ENCODE data around the gene MUC16. TPM values are rescaled to one million over a fixed set of nuclear protein-coding genes. Genes with fewer than 3 reads are reported as not detected.

The MUC16 gene
- total RNA-seq, 1 experiment from 2014 or later: not detected

- DNase-seq (ENCODE audit: low spot score): no peak
Observed at GRCh38 chr19:9009431-9009830, 778 bp downstream of the MUC16 start.

GRCh38 chr19:9008667-9009066 lies 1.5 kb downstream of the MUC16 start:
- no peak for DNase-seq (ENCODE audit: low spot score)

GRCh38 chr19:9000933-9001332 lies 9.3 kb downstream of the MUC16 start:
- no peak for DNase-seq (ENCODE audit: low spot score)

GRCh38 chr19:8988204-8988603 lies 22.0 kb downstream of the MUC16 start:
- DNase-seq (ENCODE audit: low spot score): no peak

- no peak for DNase-seq (ENCODE audit: low spot score)
Observed at GRCh38 chr19:8986296-8986695, 23.9 kb downstream of the MUC16 start.

GRCh38 chr19:8973501-8974091 lies 36.6 kb downstream of the MUC16 start:
- no peak for DNase-seq (ENCODE audit: low spot score)

- DNase-seq (ENCODE audit: low spot score): no peak
Observed at GRCh38 chr19:8965887-8966286, 44.3 kb downstream of the MUC16 start.

Other genes with a start within 250 kb of the MUC16 start
- 16.5 and 25.7 TPM in 2 replicates for gene ZNF558, start 178.1 kb downstream of the MUC16 start, total RNA-seq (2014; rRNA removed; shearing (Covaris generic))
- not detected in 2 replicates for gene MBD3L1, start 178.0 kb downstream of the MUC16 start, total RNA-seq (2014; rRNA removed; shearing (Covaris generic))
- gene OR1M1, start 76.7 kb upstream of the MUC16 start, total RNA-seq (2014; rRNA removed; shearing (Covaris generic)): not detected in 2 replicates
- not detected in 2 replicates for gene OR7G2, start 97.1 kb upstream of the MUC16 start, total RNA-seq (2014; rRNA removed; shearing (Covaris generic))
- not detected in 2 replicates for gene OR7G1, start 105.4 kb upstream of the MUC16 start, total RNA-seq (2014; rRNA removed; shearing (Covaris generic))
- not detected in 2 replicates for gene OR7G3, start 116.5 kb upstream of the MUC16 start, total RNA-seq (2014; rRNA removed; shearing (Covaris generic))
- gene ZNF317, start 130.0 kb upstream of the MUC16 start, total RNA-seq (2014; rRNA removed; shearing (Covaris generic)): 14.1 and 24.3 TPM in 2 replicates
- not detected in 2 replicates for gene OR7D2, start 168.6 kb upstream of the MUC16 start, total RNA-seq (2014; rRNA removed; shearing (Covaris generic))
- not detected in 2 replicates for gene OR7D4, start 209.2 kb upstream of the MUC16 start, total RNA-seq (2014; rRNA removed; shearing (Covaris generic))
- gene OR7E24, start 240.5 kb upstream of the MUC16 start, total RNA-seq (2014; rRNA removed; shearing (Covaris generic)): not detected in 2 replicates

Data from H4 (cell line).